ENCODE measurements around the gene IQCH.

DNA sequence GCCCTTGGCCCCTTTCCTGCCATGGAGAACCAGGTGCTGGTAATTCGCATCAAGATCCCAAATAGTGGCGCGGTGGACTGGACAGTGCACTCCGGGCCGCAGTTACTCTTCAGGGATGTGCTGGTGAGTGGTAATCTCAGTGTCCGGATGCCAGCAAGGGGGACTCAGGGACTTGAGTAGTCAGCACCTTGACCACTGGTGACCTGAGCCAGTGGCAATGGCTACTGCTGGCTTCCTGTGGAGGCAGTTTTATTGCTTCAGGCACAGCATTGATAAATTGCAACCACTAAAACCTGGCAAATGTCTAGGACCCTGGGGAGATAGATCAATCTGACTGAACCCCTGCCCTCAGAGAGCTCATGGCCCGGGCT lies 288.7 kb downstream of the IQCH start:
- TF ChIP-seq EP300 (IDR thresholded peaks at IDR 0.05), result no peak
- TF ChIP-seq POLR2A (IDR thresholded peaks at IDR 0.05), result no peak
- TF ChIP-seq, protein P1, sequence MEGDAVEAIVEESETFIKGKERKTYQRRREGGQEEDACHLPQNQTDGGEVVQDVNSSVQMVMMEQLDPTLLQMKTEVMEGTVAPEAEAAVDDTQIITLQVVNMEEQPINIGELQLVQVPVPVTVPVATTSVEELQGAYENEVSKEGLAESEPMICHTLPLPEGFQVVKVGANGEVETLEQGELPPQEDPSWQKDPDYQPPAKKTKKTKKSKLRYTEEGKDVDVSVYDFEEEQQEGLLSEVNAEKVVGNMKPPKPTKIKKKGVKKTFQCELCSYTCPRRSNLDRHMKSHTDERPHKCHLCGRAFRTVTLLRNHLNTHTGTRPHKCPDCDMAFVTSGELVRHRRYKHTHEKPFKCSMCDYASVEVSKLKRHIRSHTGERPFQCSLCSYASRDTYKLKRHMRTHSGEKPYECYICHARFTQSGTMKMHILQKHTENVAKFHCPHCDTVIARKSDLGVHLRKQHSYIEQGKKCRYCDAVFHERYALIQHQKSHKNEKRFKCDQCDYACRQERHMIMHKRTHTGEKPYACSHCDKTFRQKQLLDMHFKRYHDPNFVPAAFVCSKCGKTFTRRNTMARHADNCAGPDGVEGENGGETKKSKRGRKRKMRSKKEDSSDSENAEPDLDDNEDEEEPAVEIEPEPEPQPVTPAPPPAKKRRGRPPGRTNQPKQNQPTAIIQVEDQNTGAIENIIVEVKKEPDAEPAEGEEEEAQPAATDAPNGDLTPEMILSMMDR (IDR thresholded peaks at IDR 0.05), result no peak
